K562 (cell line): ENCODE results near the gene KCNB1. TPM values are rescaled to one million over a fixed set of nuclear protein-coding genes. Genes with fewer than 3 reads are reported as not detected.

Source experiments
- ATAC-seq: fragments of 200-7000 bp; cut with Tn5 transposase; 3 replicates; pipeline ENCODE4 v1.9.1; 2020; ENCODE audit warnings: moderate library complexity
- BruUV-seq: library from RNA; stranded (reverse); fragments of 400-500 nt; replicated peaks from 2 replicates; lab custom pipeline; 2021; lab: Mats Ljungman, UMichigan
- CTCF ChIA-PET: fragments of 300-600 bp; formaldehyde crosslinking; extraction: SDS; loops from one replicate; lab custom pipeline; 2021; ENCODE audit warnings: low intra/inter-chr PET ratio; lab: Yijun Ruan, JAX
- POLR2A ChIA-PET: fragments of 300-600, 350-650 bp; sonication (Branson Sonifier 250); formaldehyde crosslinking; extraction: SDS; loops from one replicate; lab custom pipeline; 2021; ENCODE audit warnings: antibody characterized with exemption, inconsistent platforms; lab: Yijun Ruan, JAX
- DNase-seq, 4 experiments: peaks; one replicate each; pipeline versions ENCODE4 v3.0.0 to v3.0.0-alpha.2; 2011 to 2018; ENCODE audit warnings: low spot score in 3 of 4, mixed read lengths in 3 of 4; ENCODE audit errors: extremely low read depth in 1 of 4
- FAIRE-seq: peaks from 2 replicates; lab custom pipeline; 2011; peaks lifted over from hg19 to GRCh38; lab: Jason Lieb, UNC
- H2AFZ ChIP-seq: 2 replicates; pipeline ENCODE4 v1.6.0; 2011; ENCODE audit warnings: low read depth, low read length, control low read depth, inconsistent platforms
- H3K27ac ChIP-seq: fragments of 200-600 bp; 3 replicates; pipeline ENCODE4 v1.8.0; 2011; ENCODE audit warnings: low read depth, mild to moderate bottlenecking, control low read depth, inconsistent platforms, low read length, moderate library complexity, mixed read lengths; ENCODE audit errors: extremely low read depth
- H3K27me3 ChIP-seq, 2 experiments: fragments of 300-600 bp in 1 of 2; 2 replicates in 1 of 2; 3 replicates in 1 of 2; pipeline versions ENCODE4 v1.6.0 to v1.8.0; 2011; ENCODE audit warnings: inconsistent platforms in 2 of 2, low read length in 2 of 2, mild to moderate bottlenecking in 1 of 2, mixed read lengths in 1 of 2, moderate library complexity in 1 of 2; ENCODE audit not compliant: control insufficient read depth in 2 of 2, insufficient read depth in 2 of 2
- H3K36me3 ChIP-seq: fragments of 300-600 bp; 3 replicates; pipeline ENCODE4 v1.8.0; 2011; ENCODE audit warnings: mild to moderate bottlenecking, low read length, inconsistent platforms; ENCODE audit not compliant: control insufficient read depth, insufficient read depth
- H3K4me1 ChIP-seq, 2 experiments: fragments of 200-600 bp in 1 of 2; replicated peaks in 1 of 2; 2 replicates in 1 of 2; 3 replicates in 1 of 2; pipeline versions ENCODE4 v1.5.1 to v1.8.0; 2011; ENCODE audit warnings: inconsistent platforms in 2 of 2, low read length in 2 of 2, mild to moderate bottlenecking in 1 of 2, mixed read lengths in 1 of 2, moderate library complexity in 1 of 2; ENCODE audit not compliant: control insufficient read depth in 2 of 2, insufficient read depth in 2 of 2
- H3K4me2 ChIP-seq: 2 replicates; pipeline ENCODE4 v1.6.1; 2011; ENCODE audit warnings: low read length, control low read depth, inconsistent platforms, mixed read lengths; ENCODE audit not compliant: insufficient read depth
- H3K4me3 ChIP-seq: fragments of 200-600 bp; sonication (generic), shearing (Covaris generic); 2 replicates; pipeline ENCODE4 v1.5.1; 2016; ENCODE audit warnings: control low read depth, inconsistent platforms
- H3K79me2 ChIP-seq: fragments of 200-600 bp; 3 replicates; pipeline ENCODE4 v1.8.0; 2011; ENCODE audit warnings: low read length, inconsistent platforms; ENCODE audit not compliant: control insufficient read depth, insufficient read depth
- H3K9ac ChIP-seq, 2 experiments: 2 replicates each; pipeline versions ENCODE4 v1.6.0 to v1.6.1; 2011; ENCODE audit warnings: low read depth in 2 of 2, low read length in 2 of 2, control low read depth in 1 of 2, inconsistent platforms in 1 of 2, mild to moderate bottlenecking in 1 of 2, mixed read lengths in 1 of 2; ENCODE audit not compliant: insufficient read depth in 1 of 2
- H3K9me1 ChIP-seq: one replicate; pipeline ENCODE4 v1.6.0; 2011; ENCODE audit warnings: inconsistent platforms, mild to moderate bottlenecking, low read length, moderate library complexity; ENCODE audit not compliant: control insufficient read depth, insufficient read depth
- H3K9me3 ChIP-seq: replicated peaks from 2 replicates; pipeline ENCODE4 v1.5.1; 2011; ENCODE audit warnings: low read depth, low read length, inconsistent platforms; ENCODE audit not compliant: control insufficient read depth, insufficient read depth
- H4K20me1 ChIP-seq: replicated peaks from 2 replicates; pipeline ENCODE4 v1.6.1; 2011; ENCODE audit warnings: low read length, inconsistent platforms, mixed read lengths; ENCODE audit not compliant: control insufficient read depth, insufficient read depth
- ILF3 ChIP-seq: fragments of 450-650 bp; IDR thresholded peaks from 2 replicates; pipeline ENCODE4 v1.6.1; 2018; ENCODE audit warnings: antibody characterized with exemption, mild to moderate bottlenecking, moderate library complexity, borderline replicate concordance
- KLF10 ChIP-seq: fragments of 250-450 bp; sonication (Bioruptor Pico); IDR thresholded peaks from 2 replicates; pipeline ENCODE4 v1.6.1; 2021; ENCODE audit warnings: matching md5 sums
- NRF1 ChIP-seq, 2 experiments: fragments of 450-650 bp; IDR thresholded peaks in 1 of 2; conservative IDR thresholded peaks in 1 of 2; 2 replicates each; pipeline ENCODE4 v1.6.1; 2014; ENCODE audit warnings: mild to moderate bottlenecking in 2 of 2
- RFX1 ChIP-seq: fragments of 450-650 bp; IDR thresholded peaks from 2 replicates; pipeline ENCODE4 v1.6.1; 2016; ENCODE audit warnings: mild to moderate bottlenecking, moderate library complexity
- WGBS: fragments of 100-300 bp; shearing (Covaris generic); methylation state at CpG from one replicate; pipeline ENCODE4 v1.1.6; 2016; ENCODE audit warnings: low coverage, mixed read lengths; ENCODE audit not compliant: insufficient coverage; ENCODE audit errors: missing lambda C conversion rate; 5-methylcytosine and 5-hydroxymethylcytosine counted together
- in situ Hi-C: fragments of 300-500 bp; cut with MboI; formaldehyde crosslinking; loops from 4 replicates; pipeline ENCODE4 v1.15.0; 2018; ENCODE audit warnings: inconsistent platforms, mixed read lengths
- intact Hi-C: fragments of 100-400 bp; cut with micrococcal nuclease; formaldehyde crosslinking; loops from 2 replicates; pipeline ENCODE4 v1.14.2; 2022
- polyA plus RNA-seq, 8 experiments: library from polyadenylated mRNA; depleted of rRNA in 4 of 8; stranded (reverse) in 5 of 8; unstranded in 3 of 8; fragments of >200 nt; fragmentation: Nextera tagmentation in 2 of 8; fragmentation: Illumina TruSeq in 1 of 8; extraction: Ambion mirVana in 2 of 8; extraction: Trizol in 1 of 8; gene quantifications; 2 replicates each; pipeline versions ENCODE4 v1.2.1 to v1.2.3, GENCODE V29; 2011 to 2014; ENCODE audit warnings: inconsistent platforms in 1 of 8, missing spikeins in 1 of 8
- total RNA-seq, 7 experiments: library from RNA; depleted of rRNA in 6 of 7; stranded (reverse); fragments of >200 nt in 6 of 7; fragmentation: Illumina TruSeq in 2 of 7; extraction: Trizol in 2 of 7; gene quantifications; 2 replicates each; pipeline versions ENCODE4 v1.2.1 to v1.2.3, GENCODE V29; 2011 to 2021; ENCODE audit warnings: low replicate concordance in 1 of 7

The KCNB1 gene
- total and polyA plus RNA-seq, 9 of the 15 experiments (the other 6 are each of a cell fraction or from before 2014, with no cell fraction given): 0.01 to 0.06 TPM; not detected in 7

- ATAC-seq: no peak
- Histone ChIP-seq H3K27me3 (peaks cover 15 to 33% of the 10 kb centered on the region in 2 experiments; a peak in 4 of 5 replicates), H3K4me2 (no peak overlapping the region), H3K27ac (no peak overlapping the region), H3K9ac (no peak overlapping the region), H3K4me1 (no peaks in the 10 kb centered on the region; a peak in 1 of 5 replicates), H3K79me2 (no peaks in the 10 kb centered on the region), H2AFZ (no peak overlapping the region), H3K4me3 (no peak overlapping the region), H3K9me1 (no peaks in the 10 kb centered on the region), H4K20me1 (no peaks in the 10 kb centered on the region; the same call in 1 of the 2 replicates), H3K36me3 (no peaks in the 10 kb centered on the region), H3K9me3 (no peaks in the 10 kb centered on the region)
- TF ChIP-seq KLF10 (no peak), RFX1 (peak; percentile 48; the same call in 1 of the 2 replicates), NRF1 (conservative IDR thresholded peaks at IDR 0.05 in 1 of 2, IDR thresholded peaks at IDR 0.05 in 1 of 2) (0 out of 4 replicates have a peak, but pooled peaks of 1 of the 2 experiments have one; percentile 21)
- FAIRE-seq: no peak
- ChIA-PET POLR2A (no interaction called here), CTCF (interaction anchor here (1.1 kb wide), 1 partner anchor 171 kb away, joined by 3 read pairs; no protein-coding TSS in a partner anchor)
- no TSS peak for BruUV-seq
- in situ Hi-C loops: no loop called here
- DNase-seq: no peak
- intact Hi-C loops: no loop called here
- WGBS: 0% methylated on average over 9 of the region's 9 CpGs
Measured at GRCh38 chr20:49505518-49505917, 23.1 kb upstream of the KCNB1 start.

- Histone ChIP-seq H3K9ac (no peak overlapping the region), H4K20me1 (no peaks in the 10 kb centered on the region; the same call in 1 of the 2 replicates), H3K9me3 (no peaks in the 10 kb centered on the region), H3K27me3 (peaks cover 11 to 26% of the 10 kb centered on the region in 2 experiments; a peak in 4 of 5 replicates), H3K4me3 (no peak overlapping the region), H3K9me1 (no peaks in the 10 kb centered on the region), H3K4me2 (no peak overlapping the region), H3K36me3 (no peaks in the 10 kb centered on the region)
- in situ Hi-C loops (no loop called here), intact Hi-C loops (no loop called here)
- POLR2A ChIA-PET: no interaction called here
- DNase-seq (no peak), FAIRE-seq (no peak)
- WGBS: 3% methylated on average over 6 of the region's 6 CpGs
- no peak for TF ChIP-seq ILF3
- TF ChIP-seq, all 486 proteins: peak for 0
- no peak for ATAC-seq
- H3K27ac ChIP-seq: no peak overlapping the region
- H3K4me1 ChIP-seq: no peaks in the 10 kb centered on the region
- H2AFZ ChIP-seq: no peak overlapping the region
- BruUV-seq: no TSS peak
- H3K79me2 ChIP-seq: no peaks in the 10 kb centered on the region
- CTCF ChIA-PET: no interaction called here
Measured at GRCh38 chr20:49503176-49503575, 20.7 kb upstream of the KCNB1 start.
